Measurements from ENCODE around the gene JARID2.

DNA sequence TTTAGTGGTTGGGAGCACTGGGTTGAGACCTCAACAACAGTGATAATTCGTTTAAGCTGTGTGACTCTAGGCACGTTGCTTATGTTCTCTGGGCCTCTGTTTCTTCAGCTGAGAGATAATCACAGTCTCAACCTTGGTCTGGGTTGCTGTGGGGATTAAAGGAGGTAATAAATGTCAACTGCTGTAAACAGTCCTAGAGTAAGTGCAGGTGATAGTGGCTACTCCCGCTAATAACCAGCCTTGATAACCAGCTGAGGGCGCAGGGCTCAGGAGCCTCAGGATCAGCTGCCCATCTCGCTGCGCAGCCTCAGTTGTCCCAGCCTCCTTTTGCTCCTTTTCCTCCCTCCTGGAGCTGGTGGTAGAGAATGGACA lies 58.0 kb downstream of the JARID2 start:
- TF ChIP-seq, protein P1, sequence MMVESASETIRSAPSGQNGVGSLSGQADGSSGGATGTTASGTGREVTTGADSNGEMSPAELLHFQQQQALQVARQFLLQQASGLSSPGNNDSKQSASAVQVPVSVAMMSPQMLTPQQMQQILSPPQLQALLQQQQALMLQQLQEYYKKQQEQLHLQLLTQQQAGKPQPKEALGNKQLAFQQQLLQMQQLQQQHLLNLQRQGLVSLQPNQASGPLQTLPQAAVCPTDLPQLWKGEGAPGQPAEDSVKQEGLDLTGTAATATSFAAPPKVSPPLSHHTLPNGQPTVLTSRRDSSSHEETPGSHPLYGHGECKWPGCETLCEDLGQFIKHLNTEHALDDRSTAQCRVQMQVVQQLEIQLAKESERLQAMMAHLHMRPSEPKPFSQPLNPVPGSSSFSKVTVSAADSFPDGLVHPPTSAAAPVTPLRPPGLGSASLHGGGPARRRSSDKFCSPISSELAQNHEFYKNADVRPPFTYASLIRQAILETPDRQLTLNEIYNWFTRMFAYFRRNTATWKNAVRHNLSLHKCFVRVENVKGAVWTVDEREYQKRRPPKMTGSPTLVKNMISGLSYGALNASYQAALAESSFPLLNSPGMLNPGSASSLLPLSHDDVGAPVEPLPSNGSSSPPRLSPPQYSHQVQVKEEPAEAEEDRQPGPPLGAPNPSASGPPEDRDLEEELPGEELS (CRISPR knock-in tag; IDR thresholded peaks at IDR 0.05), result no peak
- TF ChIP-seq, protein P2, sequence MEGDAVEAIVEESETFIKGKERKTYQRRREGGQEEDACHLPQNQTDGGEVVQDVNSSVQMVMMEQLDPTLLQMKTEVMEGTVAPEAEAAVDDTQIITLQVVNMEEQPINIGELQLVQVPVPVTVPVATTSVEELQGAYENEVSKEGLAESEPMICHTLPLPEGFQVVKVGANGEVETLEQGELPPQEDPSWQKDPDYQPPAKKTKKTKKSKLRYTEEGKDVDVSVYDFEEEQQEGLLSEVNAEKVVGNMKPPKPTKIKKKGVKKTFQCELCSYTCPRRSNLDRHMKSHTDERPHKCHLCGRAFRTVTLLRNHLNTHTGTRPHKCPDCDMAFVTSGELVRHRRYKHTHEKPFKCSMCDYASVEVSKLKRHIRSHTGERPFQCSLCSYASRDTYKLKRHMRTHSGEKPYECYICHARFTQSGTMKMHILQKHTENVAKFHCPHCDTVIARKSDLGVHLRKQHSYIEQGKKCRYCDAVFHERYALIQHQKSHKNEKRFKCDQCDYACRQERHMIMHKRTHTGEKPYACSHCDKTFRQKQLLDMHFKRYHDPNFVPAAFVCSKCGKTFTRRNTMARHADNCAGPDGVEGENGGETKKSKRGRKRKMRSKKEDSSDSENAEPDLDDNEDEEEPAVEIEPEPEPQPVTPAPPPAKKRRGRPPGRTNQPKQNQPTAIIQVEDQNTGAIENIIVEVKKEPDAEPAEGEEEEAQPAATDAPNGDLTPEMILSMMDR (IDR thresholded peaks at IDR 0.05), result no peak
- TF ChIP-seq, protein P3, sequence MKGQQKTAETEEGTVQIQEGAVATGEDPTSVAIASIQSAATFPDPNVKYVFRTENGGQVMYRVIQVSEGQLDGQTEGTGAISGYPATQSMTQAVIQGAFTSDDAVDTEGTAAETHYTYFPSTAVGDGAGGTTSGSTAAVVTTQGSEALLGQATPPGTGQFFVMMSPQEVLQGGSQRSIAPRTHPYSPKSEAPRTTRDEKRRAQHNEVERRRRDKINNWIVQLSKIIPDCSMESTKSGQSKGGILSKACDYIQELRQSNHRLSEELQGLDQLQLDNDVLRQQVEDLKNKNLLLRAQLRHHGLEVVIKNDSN (CRISPR knock-in tag; IDR thresholded peaks at IDR 0.05), result no peak
- TF ChIP-seq ZNF232 (CRISPR knock-in tag; IDR thresholded peaks at IDR 0.05), result no peak
- TF ChIP-seq, protein P4, sequence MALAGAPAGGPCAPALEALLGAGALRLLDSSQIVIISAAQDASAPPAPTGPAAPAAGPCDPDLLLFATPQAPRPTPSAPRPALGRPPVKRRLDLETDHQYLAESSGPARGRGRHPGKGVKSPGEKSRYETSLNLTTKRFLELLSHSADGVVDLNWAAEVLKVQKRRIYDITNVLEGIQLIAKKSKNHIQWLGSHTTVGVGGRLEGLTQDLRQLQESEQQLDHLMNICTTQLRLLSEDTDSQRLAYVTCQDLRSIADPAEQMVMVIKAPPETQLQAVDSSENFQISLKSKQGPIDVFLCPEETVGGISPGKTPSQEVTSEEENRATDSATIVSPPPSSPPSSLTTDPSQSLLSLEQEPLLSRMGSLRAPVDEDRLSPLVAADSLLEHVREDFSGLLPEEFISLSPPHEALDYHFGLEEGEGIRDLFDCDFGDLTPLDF (CRISPR knock-in tag; IDR thresholded peaks at IDR 0.05), result no peak

Measured in WTC11 (cell line).